Pulmonary artery endothelial cell (primary cell): ENCODE measurements around the gene CNTN4. TPM values are rescaled to one million over a fixed set of nuclear protein-coding genes. Genes with fewer than 3 reads are reported as not detected.
"Not testable (repeated sequence)": the region's sequence is repeated elsewhere in the genome, so short reads cannot be mapped to it uniquely, and the experiment has no call there.

Experiments used
- DNase-seq: peaks from one replicate; pipeline ENCODE4 v3.0.0-alpha.2; 2011; ENCODE audit warnings: low read depth, low spot score
- total RNA-seq: library from RNA; depleted of rRNA; stranded (reverse); fragments of >200 nt; gene quantifications from 2 replicates; pipeline ENCODE4 v1.2.3, GENCODE V29; 2014

CNTN4 gene
- total RNA-seq, 1 donor from 2014 or later: not detected

GRCh38 chr3:2957115-2957514 lies 858.4 kb downstream of the CNTN4 start:
- no peak for DNase-seq

GRCh38 chr3:2958551-2958950 lies 859.9 kb downstream of the CNTN4 start:
- DNase-seq: no peak

GRCh38 chr3:2961576-2961975 lies 862.9 kb downstream of the CNTN4 start:
- no peak for DNase-seq

GRCh38 chr3:2967871-2968270 lies 869.2 kb downstream of the CNTN4 start:
- DNase-seq: no peak

GRCh38 chr3:2968475-2968874 lies 869.8 kb downstream of the CNTN4 start:
- DNase-seq: no peak

GRCh38 chr3:2976212-2976611 lies 877.5 kb downstream of the CNTN4 start:
- no peak for DNase-seq

- DNase-seq: no peak
Observed at GRCh38 chr3:2976796-2977195, 878.1 kb downstream of the CNTN4 start.

- DNase-seq: no peak
Observed at GRCh38 chr3:2978977-2979732, 880.5 kb downstream of the CNTN4 start.

- no peak for DNase-seq
Observed at GRCh38 chr3:2984005-2984830, 885.6 kb downstream of the CNTN4 start.

GRCh38 chr3:2984831-2985220 lies 886.2 kb downstream of the CNTN4 start:
- DNase-seq: no peak

- no peak for DNase-seq
Observed at GRCh38 chr3:2985479-2985878, 886.8 kb downstream of the CNTN4 start.

- DNase-seq: no peak
Observed at GRCh38 chr3:2992534-2992933, 893.9 kb downstream of the CNTN4 start.

GRCh38 chr3:2993130-2993529 lies 894.5 kb downstream of the CNTN4 start:
- not testable (repeated sequence) for DNase-seq

- no peak for DNase-seq
Observed at GRCh38 chr3:2993736-2994135, 895.1 kb downstream of the CNTN4 start.

- DNase-seq: no peak
Observed at GRCh38 chr3:2995195-2995594, 896.5 kb downstream of the CNTN4 start.

- DNase-seq: no peak
Observed at GRCh38 chr3:3005146-3005744, 906.6 kb downstream of the CNTN4 start.

GRCh38 chr3:3013317-3014052 lies 914.8 kb downstream of the CNTN4 start:
- DNase-seq: no peak

GRCh38 chr3:3015185-3016089 lies 916.8 kb downstream of the CNTN4 start:
- DNase-seq: no peak

- DNase-seq: no peak
Observed at GRCh38 chr3:3016226-3016625, 917.6 kb downstream of the CNTN4 start.

GRCh38 chr3:3020209-3020608 lies 921.5 kb downstream of the CNTN4 start:
- no peak for DNase-seq
